Measurements from ENCODE around the gene ZNF609.

ZNF609 gene

GRCh38 chr15:64443016-64443415, 17.4 kb upstream of the ZNF609 start:
- H3K9ac ChIP-seq (ENCODE audit: low read depth, low read length): no peak overlapping the region

GRCh38 chr15:64443747-64444621, 16.4 kb upstream of the ZNF609 start:
- H3K27me3 ChIP-seq (ENCODE audit: insufficient read depth, low read length): no peaks in the 10 kb centered on the region
- no peaks in the 10 kb centered on the region for H3K4me1 ChIP-seq (ENCODE audit: insufficient read depth, low read length)
- no peaks in the 10 kb centered on the region for H3K9me3 ChIP-seq (ENCODE audit: insufficient read depth, low read depth, low read length)
- H3K36me3 ChIP-seq (ENCODE audit: insufficient read depth, low read depth, low read length): no peaks in the 10 kb centered on the region; the same call in 1 of the 2 replicates
- H3K27ac ChIP-seq (ENCODE audit: low read length): no peak overlapping the region
- H3K4me3 ChIP-seq (ENCODE audit: low read length): no peak overlapping the region
- no peak overlapping the region for H3K9ac ChIP-seq (ENCODE audit: low read depth, low read length)

More at GRCh38 chr15:64443016-64443415, 17.4 kb upstream of the ZNF609 start:
- H3K27ac ChIP-seq (ENCODE audit: low read length): no peak overlapping the region
- no peak overlapping the region for H3K4me3 ChIP-seq (ENCODE audit: low read length)
- no peaks in the 10 kb centered on the region for H3K9me3 ChIP-seq (ENCODE audit: insufficient read depth, low read depth, low read length)
- H3K4me1 ChIP-seq (ENCODE audit: insufficient read depth, low read length): no peaks in the 10 kb centered on the region
- H3K36me3 ChIP-seq (ENCODE audit: insufficient read depth, low read depth, low read length): no peaks in the 10 kb centered on the region; the same call in 1 of the 2 replicates
- H3K27me3 ChIP-seq (ENCODE audit: insufficient read depth, low read length): no peaks in the 10 kb centered on the region

DNA sequence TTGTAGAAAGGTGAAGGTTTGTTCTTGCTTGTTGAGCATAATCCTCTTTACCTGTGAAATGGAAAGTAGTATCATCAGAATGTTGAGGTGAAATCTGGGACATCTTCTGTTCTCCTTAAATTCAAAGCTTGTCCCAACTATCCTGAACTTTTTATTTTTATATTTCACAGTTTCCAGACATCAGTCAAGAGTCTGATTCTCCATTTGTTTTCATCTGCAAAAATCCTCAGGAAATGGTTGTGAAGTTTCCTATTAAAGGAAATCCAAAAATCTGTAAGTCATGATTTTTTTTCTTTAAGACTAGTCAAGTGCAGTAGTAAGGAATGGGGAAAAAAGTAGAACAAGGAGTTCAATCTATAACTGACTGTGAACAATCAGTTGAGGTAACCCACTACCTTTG, 15.5 kb upstream of the ZNF609 start:
- no peaks in the 10 kb centered on the region for H3K4me1 ChIP-seq (ENCODE audit: insufficient read depth, low read length)
- no peaks in the 10 kb centered on the region for H3K27me3 ChIP-seq (ENCODE audit: insufficient read depth, low read length)
- no peak overlapping the region for H3K4me3 ChIP-seq (ENCODE audit: low read length)
- no peaks in the 10 kb centered on the region for H3K9me3 ChIP-seq (ENCODE audit: insufficient read depth, low read depth, low read length)
- H3K36me3 ChIP-seq (ENCODE audit: insufficient read depth, low read depth, low read length): no peaks in the 10 kb centered on the region; the same call in 1 of the 2 replicates
- H3K27ac ChIP-seq (ENCODE audit: low read length): no peak overlapping the region
- H3K9ac ChIP-seq (ENCODE audit: low read depth, low read length): no peak overlapping the region

DNA sequence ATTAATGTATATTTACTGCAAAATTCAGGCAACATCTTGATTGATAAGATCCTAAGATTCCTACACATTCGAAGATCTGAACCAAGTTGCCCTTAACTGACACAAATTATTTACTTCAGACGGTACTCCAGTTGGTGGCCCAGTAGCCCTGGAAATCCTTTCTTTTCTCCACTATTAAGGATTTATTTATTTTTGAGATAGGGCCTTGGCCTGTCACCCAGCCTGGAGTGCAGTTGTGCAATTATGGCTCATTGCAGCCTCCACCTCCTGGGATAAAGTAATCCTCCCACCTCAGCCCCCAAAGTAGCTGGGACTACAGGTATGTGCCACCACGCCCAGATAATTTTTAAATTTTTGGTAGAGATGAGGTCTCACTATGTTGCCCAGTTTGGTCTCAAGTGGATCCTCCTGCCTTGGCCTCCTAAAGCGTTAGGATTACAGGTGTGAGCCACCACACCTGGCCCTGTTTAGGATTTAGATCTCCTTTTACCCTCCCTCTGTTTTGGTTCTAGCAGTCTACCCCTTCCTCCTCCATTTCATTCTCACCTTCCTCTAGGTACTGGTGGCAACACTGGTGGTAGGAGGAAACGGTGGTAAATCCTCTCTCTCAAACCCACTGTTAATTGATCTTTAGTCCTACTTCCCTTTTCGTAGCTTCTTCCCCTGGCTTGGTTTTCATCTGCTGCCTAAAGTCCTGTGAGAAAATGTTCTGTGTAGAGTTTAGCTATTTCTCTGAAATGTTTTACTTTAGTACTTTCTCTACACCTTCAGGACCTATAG, 12.7 kb upstream of the ZNF609 start:
- Histone ChIP-seq H3K36me3 (ENCODE audit: insufficient read depth, low read depth, low read length) (no peaks in the 10 kb centered on the region; the same call in 1 of the 2 replicates), H3K27ac (ENCODE audit: low read length) (no peak overlapping the region), H3K9ac (ENCODE audit: low read depth, low read length) (no peak overlapping the region), H3K9me3 (ENCODE audit: insufficient read depth, low read depth, low read length) (no peaks in the 10 kb centered on the region), H3K4me1 (ENCODE audit: insufficient read depth, low read length) (no peaks in the 10 kb centered on the region), H3K4me3 (ENCODE audit: low read length) (no peak overlapping the region), H3K27me3 (ENCODE audit: insufficient read depth, low read length) (no peaks in the 10 kb centered on the region)

GRCh38 chr15:64452988-64453688, 7.2 kb upstream of the ZNF609 start:
- Histone ChIP-seq H3K4me1 (ENCODE audit: insufficient read depth, low read length) (peaks cover 12% of the 10 kb centered on the region; the same call in 1 of the 2 replicates), H3K27ac (ENCODE audit: low read length) (no peak overlapping the region)

DNA sequence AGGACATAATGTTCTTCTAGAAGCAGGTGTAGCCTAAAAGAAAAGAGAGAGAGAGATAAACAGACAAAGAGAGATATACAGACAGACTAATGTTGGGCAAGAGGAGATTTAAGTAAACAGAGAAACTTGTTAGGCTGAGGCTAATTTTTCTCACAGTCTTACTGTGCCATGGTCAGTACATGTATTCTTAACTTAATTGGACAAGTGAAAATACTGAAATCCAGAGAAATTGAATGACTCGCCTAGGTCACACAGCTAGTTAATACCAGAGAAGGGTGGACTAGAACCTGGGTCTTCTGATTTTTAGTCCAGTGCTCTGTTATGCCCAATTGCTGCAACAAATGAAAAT, 6.7 kb upstream of the ZNF609 start:
- Histone ChIP-seq H3K9me3 (ENCODE audit: insufficient read depth, low read depth, low read length) (no peaks in the 10 kb centered on the region), H3K9ac (ENCODE audit: low read depth, low read length) (no peak overlapping the region), H3K27ac (ENCODE audit: low read length) (no peak overlapping the region), H3K27me3 (ENCODE audit: insufficient read depth, low read length) (no peaks in the 10 kb centered on the region), H3K4me1 (ENCODE audit: insufficient read depth, low read length) (peaks cover 12% of the 10 kb centered on the region; the same call in 1 of the 2 replicates), H3K4me3 (ENCODE audit: low read length) (no peak overlapping the region), H3K36me3 (ENCODE audit: insufficient read depth, low read depth, low read length) (no peaks in the 10 kb centered on the region)

More at GRCh38 chr15:64452988-64453688, 7.2 kb upstream of the ZNF609 start:
- Histone ChIP-seq H3K27me3 (ENCODE audit: insufficient read depth, low read length) (no peaks in the 10 kb centered on the region), H3K9ac (ENCODE audit: low read depth, low read length) (no peak overlapping the region), H3K36me3 (ENCODE audit: insufficient read depth, low read depth, low read length) (no peaks in the 10 kb centered on the region), H3K4me3 (ENCODE audit: low read length) (no peak overlapping the region), H3K9me3 (ENCODE audit: insufficient read depth, low read depth, low read length) (no peaks in the 10 kb centered on the region)

GRCh38 chr15:64454282-64454681, 6.1 kb upstream of the ZNF609 start:
- no peak overlapping the region for H3K27ac ChIP-seq (ENCODE audit: low read length)
- H3K9me3 ChIP-seq (ENCODE audit: insufficient read depth, low read depth, low read length): no peaks in the 10 kb centered on the region
- H3K27me3 ChIP-seq (ENCODE audit: insufficient read depth, low read length): no peaks in the 10 kb centered on the region
- H3K36me3 ChIP-seq (ENCODE audit: insufficient read depth, low read depth, low read length): no peaks in the 10 kb centered on the region
- H3K4me1 ChIP-seq (ENCODE audit: insufficient read depth, low read length): peaks cover 16% of the 10 kb centered on the region; the same call in 1 of the 2 replicates
- no peak overlapping the region for H3K4me3 ChIP-seq (ENCODE audit: low read length)
- no peak overlapping the region for H3K9ac ChIP-seq (ENCODE audit: low read depth, low read length)

GRCh38 chr15:64455961-64456371, 4.4 kb upstream of the ZNF609 start:
- no peaks in the 10 kb centered on the region for H3K36me3 ChIP-seq (ENCODE audit: insufficient read depth, low read depth, low read length)
- H3K9me3 ChIP-seq (ENCODE audit: insufficient read depth, low read depth, low read length): no peaks in the 10 kb centered on the region
- H3K9ac ChIP-seq (ENCODE audit: low read depth, low read length): no peak overlapping the region
- no peak overlapping the region for H3K27ac ChIP-seq (ENCODE audit: low read length)
- no peaks in the 10 kb centered on the region for H3K27me3 ChIP-seq (ENCODE audit: insufficient read depth, low read length)
- H3K4me1 ChIP-seq (ENCODE audit: insufficient read depth, low read length): peaks cover 25% of the 10 kb centered on the region; the same call in 1 of the 2 replicates
- no peak overlapping the region for H3K4me3 ChIP-seq (ENCODE audit: low read length)

- Histone ChIP-seq H3K4me1 (ENCODE audit: insufficient read depth, low read length) (peaks cover 25% of the 10 kb centered on the region; the same call in 1 of the 2 replicates), H3K4me3 (ENCODE audit: low read length) (no peak overlapping the region), H3K27ac (ENCODE audit: low read length) (no peak overlapping the region), H3K36me3 (ENCODE audit: insufficient read depth, low read depth, low read length) (no peaks in the 10 kb centered on the region), H3K27me3 (ENCODE audit: insufficient read depth, low read length) (no peaks in the 10 kb centered on the region), H3K9ac (ENCODE audit: low read depth, low read length) (no peak overlapping the region), H3K9me3 (ENCODE audit: insufficient read depth, low read depth, low read length) (no peaks in the 10 kb centered on the region)
Measured at GRCh38 chr15:64456634-64457108, 3.7 kb upstream of the ZNF609 start.

- H3K9ac ChIP-seq (ENCODE audit: low read depth, low read length): no peak overlapping the region
- H3K27me3 ChIP-seq (ENCODE audit: insufficient read depth, low read length): no peaks in the 10 kb centered on the region
- H3K9me3 ChIP-seq (ENCODE audit: insufficient read depth, low read depth, low read length): no peaks in the 10 kb centered on the region
- no peaks in the 10 kb centered on the region for H3K36me3 ChIP-seq (ENCODE audit: insufficient read depth, low read depth, low read length)
- H3K4me1 ChIP-seq (ENCODE audit: insufficient read depth, low read length): peaks cover 36% of the 10 kb centered on the region
- H3K4me3 ChIP-seq (ENCODE audit: low read length): no peak overlapping the region
- H3K27ac ChIP-seq (ENCODE audit: low read length): no peak overlapping the region
Measured at GRCh38 chr15:64459066-64459781, 1.2 kb upstream of the ZNF609 start.
